Breast epithelium (tissue), 3 donors: ENCODE measurements around the gene TJP1.

ENCODE experiments used
- CTCF ChIP-seq, 3 donors: fragments of 450-650 bp; IDR thresholded peaks; one replicate each; pipeline ENCODE4 v1.5.1; 2016 to 2017; ENCODE audit warnings: antibody characterized with exemption in 3 of 3, mild to moderate bottlenecking in 3 of 3, moderate library complexity in 3 of 3
- POLR2AphosphoS5 ChIP-seq, 3 donors: sonication (generic); formaldehyde crosslinking; IDR thresholded peaks; one replicate each; pipeline ENCODE4 v1.6.1; 2017; ENCODE audit warnings: antibody characterized with exemption in 3 of 3

DNA sequence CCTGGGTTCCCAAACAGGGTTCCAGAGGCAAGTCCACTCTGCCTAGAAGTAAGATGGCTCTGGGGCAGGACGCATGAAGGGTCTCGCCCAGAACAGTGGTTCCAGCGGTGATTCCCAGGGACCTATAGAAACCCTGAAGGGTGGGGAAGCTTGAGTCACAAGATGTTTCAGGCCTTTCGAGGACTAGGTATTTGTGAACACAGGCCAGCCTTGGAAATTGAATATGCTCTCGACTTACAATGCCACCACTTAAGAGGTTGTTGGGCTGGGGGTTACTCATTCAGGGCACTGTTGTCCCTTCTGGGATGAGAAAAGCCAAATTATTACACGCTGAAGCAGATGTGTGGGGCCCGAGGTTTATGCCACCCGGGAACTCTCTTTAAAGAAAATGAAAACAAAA, 152.0 kb downstream of the TJP1 start:
- TF ChIP-seq CTCF (IDR thresholded peaks at IDR 0.05) (no peak), POLR2AphosphoS5 (IDR thresholded peaks at IDR 0.05) (no peak)
